Common myeloid progenitor, CD34-positive (primary cell): ENCODE data around the gene TECPR2.
"Not testable (repeated sequence)": the region's sequence is repeated elsewhere in the genome, so short reads cannot be mapped to it uniquely, and the experiment has no call there.

Source experiments
- CTCF ChIA-PET: fragments of 350-600 bp; sonication (Branson Sonifier 250); formaldehyde crosslinking; loops from one replicate; lab custom pipeline; 2021; ENCODE audit warnings: antibody characterized with exemption; lab: Charles Lee
- POLR2A ChIA-PET: fragments of 350-600 bp; sonication (Branson Sonifier 250); formaldehyde crosslinking; loops from one replicate; lab custom pipeline; 2021; ENCODE audit warnings: antibody characterized with exemption; lab: Charles Lee
- DNase-seq, 3 donors: peaks; one replicate each; pipeline versions ENCODE4 v3.0.0 to v3.0.0-alpha.2; 2013
- H3K27ac ChIP-seq, 2 experiments: 1 replicate in 1 of 2; 2 replicates in 1 of 2; pipeline ENCODE4 v1.7.0; 2013; ENCODE audit warnings: inconsistent platforms in 2 of 2, low read length in 2 of 2, mild to moderate bottlenecking in 2 of 2, low read depth in 1 of 2, moderate library complexity in 1 of 2; ENCODE audit not compliant: severe bottlenecking in 2 of 2, insufficient read depth in 1 of 2, poor library complexity in 1 of 2
- H3K27me3 ChIP-seq, 5 experiments: replicated peaks in 2 of 5; 1 replicate in 3 of 5; 2 replicates in 2 of 5; pipeline versions ENCODE4 v1.6.1 to v1.7.0; 2013; ENCODE audit warnings: low read length in 4 of 5, mild to moderate bottlenecking in 2 of 5, moderate library complexity in 2 of 5, inconsistent platforms in 1 of 5; ENCODE audit not compliant: insufficient read depth in 5 of 5, control insufficient read depth in 4 of 5
- H3K36me3 ChIP-seq, 4 experiments: 1 replicate in 2 of 4; 2 replicates in 2 of 4; pipeline versions ENCODE4 v1.6.1 to v1.7.0; 2013; ENCODE audit warnings: low read length in 3 of 4, control low read depth in 1 of 4, mild to moderate bottlenecking in 1 of 4; ENCODE audit not compliant: control insufficient read depth in 4 of 4, insufficient read depth in 4 of 4
- H3K4me1 ChIP-seq, 4 experiments: 1 replicate in 3 of 4; 2 replicates in 1 of 4; pipeline versions ENCODE4 v1.6.1 to v1.7.1; 2013; ENCODE audit warnings: low read length in 3 of 4, mild to moderate bottlenecking in 3 of 4, control low read depth in 1 of 4, inconsistent platforms in 1 of 4, moderate library complexity in 1 of 4; ENCODE audit not compliant: control insufficient read depth in 4 of 4, insufficient read depth in 4 of 4; ENCODE audit errors: control extremely low read depth in 1 of 4
- H3K4me3 ChIP-seq, 7 experiments: 1 replicate in 4 of 7; 2 replicates in 3 of 7; pipeline versions ENCODE4 v1.5.1 to v1.7.0; 2013; ENCODE audit warnings: mild to moderate bottlenecking in 7 of 7, low read length in 6 of 7, moderate library complexity in 6 of 7, inconsistent platforms in 2 of 7, low read depth in 2 of 7, control low read depth in 1 of 7; ENCODE audit not compliant: insufficient read depth in 4 of 7, control insufficient read depth in 1 of 7; ENCODE audit errors: extremely low read depth in 1 of 7
- H3K9me3 ChIP-seq, 5 experiments: 1 replicate in 4 of 5; 2 replicates in 1 of 5; pipeline versions ENCODE4 v1.6.1 to v1.7.1; 2013; ENCODE audit warnings: low read length in 4 of 5, mild to moderate bottlenecking in 2 of 5, inconsistent platforms in 1 of 5, low read depth in 1 of 5, moderate library complexity in 1 of 5; ENCODE audit not compliant: control insufficient read depth in 4 of 5, insufficient read depth in 2 of 5; ENCODE audit errors: control extremely low read depth in 1 of 5
- WGBS: methylation state at CpG from one replicate; pipeline ENCODE4 v1.1.5; 2013; ENCODE audit not compliant: insufficient coverage; 5-methylcytosine and 5-hydroxymethylcytosine counted together

The TECPR2 gene

GRCh38 chr14:102344084-102344483 is 18.7 kb upstream of the TECPR2 start:
- no peak for DNase-seq
- ChIA-PET CTCF (no interaction called here), POLR2A (interaction anchor here (0.7 kb wide), 1 partner anchor 465 kb away, joined by 3 read pairs; no protein-coding TSS in a partner anchor)
- H3K9me3 ChIP-seq = no peaks in the 10 kb centered on the region
- H3K4me1 ChIP-seq = no peaks in the 10 kb centered on the region
- no peak overlapping the region for H3K4me3 ChIP-seq
- no peaks in the 10 kb centered on the region for H3K27me3 ChIP-seq
- H3K36me3 ChIP-seq = peaks cover 2 to 73% (median 52%) of the 10 kb centered on the region in 4 experiments
- WGBS = 97% methylated on average over 6 of the region's 7 CpGs
- H3K27ac ChIP-seq = no peak overlapping the region

- no peak overlapping the region for H3K27ac ChIP-seq
- CTCF ChIA-PET = no interaction called here
- no peaks in the 10 kb centered on the region for H3K9me3 ChIP-seq
- POLR2A ChIA-PET = no interaction called here
- no peak overlapping the region for H3K4me3 ChIP-seq
- no peaks in the 10 kb centered on the region for H3K4me1 ChIP-seq
- WGBS = 100% methylated on average over 3 of the region's 5 CpGs
- H3K36me3 ChIP-seq = peaks cover 2 to 76% (median 54%) of the 10 kb centered on the region in 4 experiments
- H3K27me3 ChIP-seq = no peaks in the 10 kb centered on the region
- DNase-seq = no peak
Measured at GRCh38 chr14:102344485-102344884, 18.3 kb upstream of the TECPR2 start.

GRCh38 chr14:102345232-102345631 is 17.5 kb upstream of the TECPR2 start:
- no peak for DNase-seq
- 70% methylated on average over 2 of the region's 3 CpGs for WGBS
- Histone ChIP-seq H3K27ac (no peak overlapping the region), H3K27me3 (no peaks in the 10 kb centered on the region), H3K4me3 (no peak overlapping the region), H3K4me1 (no peaks in the 10 kb centered on the region), H3K9me3 (no peaks in the 10 kb centered on the region), H3K36me3 (peaks cover 2 to 80% (median 56%) of the 10 kb centered on the region in 4 experiments)
- ChIA-PET POLR2A (no interaction called here), CTCF (no interaction called here)

- no peaks in the 10 kb centered on the region for H3K4me1 ChIP-seq
- 100% methylated on average over 4 of the region's 4 CpGs for WGBS
- no peaks in the 10 kb centered on the region for H3K9me3 ChIP-seq
- peaks cover 2 to 75% (median 52%) of the 10 kb centered on the region in 4 experiments for H3K36me3 ChIP-seq
- CTCF ChIA-PET = interaction anchor here (0.7 kb wide), 1 partner anchor 11 kb away, joined by 3 read pairs; no protein-coding TSS in a partner anchor
- H3K27ac ChIP-seq = no peak overlapping the region
- no peaks in the 10 kb centered on the region for H3K27me3 ChIP-seq
- no peak overlapping the region for H3K4me3 ChIP-seq
- POLR2A ChIA-PET = no interaction called here
- DNase-seq = no peak
Measured at GRCh38 chr14:102346645-102347044, 16.1 kb upstream of the TECPR2 start.

GRCh38 chr14:102348376-102348775 is 14.4 kb upstream of the TECPR2 start:
- Histone ChIP-seq H3K4me3 (no peak overlapping the region), H3K27me3 (no peaks in the 10 kb centered on the region), H3K9me3 (no peaks in the 10 kb centered on the region), H3K36me3 (peaks cover 3 to 72% (median 55%) of the 10 kb centered on the region in 4 experiments), H3K4me1 (no peaks in the 10 kb centered on the region), H3K27ac (no peak overlapping the region)
- POLR2A ChIA-PET = interaction anchor here (0.6 kb wide), 1 partner anchor 9 kb away, joined by 4 read pairs; no protein-coding TSS in a partner anchor
- no peak for DNase-seq
- WGBS = 97% methylated on average over 15 of the region's 16 CpGs
- CTCF ChIA-PET = interaction anchor here (1.1 to 1.3 kb wide), 2 partner anchors 14 to 20 kb away, joined by 3 to 4 read pairs; partner anchors contain the start of genes CINP and TECPR2

GRCh38 chr14:102351023-102351422 is 11.7 kb upstream of the TECPR2 start:
- Histone ChIP-seq H3K4me1 (no peaks in the 10 kb centered on the region), H3K27ac (no peak overlapping the region), H3K27me3 (no peaks in the 10 kb centered on the region), H3K36me3 (peaks cover 3 to 75% (median 54%) of the 10 kb centered on the region in 4 experiments), H3K9me3 (no peaks in the 10 kb centered on the region), H3K4me3 (no peak overlapping the region)
- ChIA-PET POLR2A (no interaction called here), CTCF (interaction anchor here (1.2 to 1.6 kb wide), 3 partner anchors 9 to 87 kb away, joined by 3 to 4 read pairs (median 3); no protein-coding TSS in a partner anchor)
- 92% methylated on average over 6 of the region's 10 CpGs for WGBS
- DNase-seq = no peak

GRCh38 chr14:102351593-102351992 is 11.1 kb upstream of the TECPR2 start:
- 100% methylated on average over 3 of the region's 9 CpGs for WGBS
- not testable (repeated sequence) for DNase-seq, H3K9me3 ChIP-seq, H3K27ac ChIP-seq, H3K4me1 ChIP-seq, H3K4me3 ChIP-seq, H3K27me3 ChIP-seq
- CTCF ChIA-PET = interaction anchor here (1.2 kb wide), 1 partner anchor 86 kb away, joined by 4 read pairs; no protein-coding TSS in a partner anchor
- POLR2A ChIA-PET = interaction anchor here (0.8 kb wide), 1 partner anchor 10 kb away, joined by 3 read pairs; no protein-coding TSS in a partner anchor
- peaks cover 3 to 75% (median 56%) of the 10 kb centered on the region in 4 experiments for H3K36me3 ChIP-seq
